ENCODE results near the gene HPX. TPM values are rescaled to one million over a fixed set of nuclear protein-coding genes. Genes with fewer than 3 reads are reported as not detected.

HPX gene
- total RNA-seq, 1 experiment from 2014 or later, result 1.2 TPM

GRCh38 chr11:6418557-6419008 lies 22.2 kb downstream of the HPX start:
- Histone ChIP-seq H3K23ac (ENCODE audit: insufficient read length, low read depth, low read length) (no peak overlapping the region), H3K79me1 (ENCODE audit: insufficient read depth, low read depth, low read length, poor library complexity, severe bottlenecking) (no peaks in the 10 kb centered on the region), H4K5ac (ENCODE audit: insufficient read length, low read depth, low read length) (no peak overlapping the region), H4K8ac (replicated peaks; ENCODE audit: insufficient read length, low read depth, low read length) (no peak overlapping the region), H3K9ac (ENCODE audit: extremely low read depth, insufficient read length, low read length) (no peak overlapping the region), H3K79me2 (ENCODE audit: insufficient read depth, low read length) (no peaks in the 10 kb centered on the region), H3K9me3 (ENCODE audit: control insufficient read depth, low read depth, low read length) (no peaks in the 10 kb centered on the region), H3T11ph (ENCODE audit: low read length) (no peak overlapping the region), H2BK12ac (ENCODE audit: insufficient read length, low read depth, low read length) (no peak overlapping the region), H2BK5ac (ENCODE audit: insufficient read length, low read length) (no peak overlapping the region), H3K18ac (ENCODE audit: insufficient read length, low read depth, low read length) (no peak overlapping the region), H3K4me2 (ENCODE audit: insufficient read depth, insufficient read length, low read length) (peak overlapping the region; percentile 47), H3K56ac (ENCODE audit: insufficient read length, low read depth, low read length) (no peak overlapping the region), H3K27me3 (ENCODE audit: insufficient read depth, low read length) (peaks cover 5% of the 10 kb centered on the region; the same call in 1 of the 2 replicates), H2BK120ac (ENCODE audit: low read depth, low read length, poor library complexity, severe bottlenecking) (no peak overlapping the region), H2BK15ac (ENCODE audit: low read depth, low read length) (no peak overlapping the region), H3K27ac (ENCODE audit: insufficient read length, low read depth, low read length) (no peak overlapping the region), H4K91ac (ENCODE audit: insufficient read length, low read depth, low read length) (no peak overlapping the region), H2AFZ (ENCODE audit: low read length) (no peak overlapping the region), H3K4ac (ENCODE audit: low read depth, low read length) (no peak overlapping the region), H3K4me1 (ENCODE audit: insufficient read depth, low read length) (0 out of 2 replicates have a peak, but pooled peaks cover 3% of the 10 kb centered on the region), H2BK20ac (ENCODE audit: low read depth, low read length, poor library complexity, severe bottlenecking) (no peak overlapping the region), H3K14ac (ENCODE audit: insufficient read depth, low read length) (no peak overlapping the region), H2AK5ac (ENCODE audit: insufficient read length, low read length) (no peak overlapping the region), H3K23me2 (ENCODE audit: insufficient read length, low read depth, low read length, poor library complexity, severe bottlenecking) (peaks cover 6% of the 10 kb centered on the region), H4K20me1 (ENCODE audit: control insufficient read depth, insufficient read depth, insufficient read length) (no peaks in the 10 kb centered on the region)
- no CpG with 5 or more reads among the region's 38 CpGs for WGBS (ENCODE audit: extremely low coverage, insufficient read length, low lambda C conversion rate)
- TF ChIP-seq, protein P1, sequence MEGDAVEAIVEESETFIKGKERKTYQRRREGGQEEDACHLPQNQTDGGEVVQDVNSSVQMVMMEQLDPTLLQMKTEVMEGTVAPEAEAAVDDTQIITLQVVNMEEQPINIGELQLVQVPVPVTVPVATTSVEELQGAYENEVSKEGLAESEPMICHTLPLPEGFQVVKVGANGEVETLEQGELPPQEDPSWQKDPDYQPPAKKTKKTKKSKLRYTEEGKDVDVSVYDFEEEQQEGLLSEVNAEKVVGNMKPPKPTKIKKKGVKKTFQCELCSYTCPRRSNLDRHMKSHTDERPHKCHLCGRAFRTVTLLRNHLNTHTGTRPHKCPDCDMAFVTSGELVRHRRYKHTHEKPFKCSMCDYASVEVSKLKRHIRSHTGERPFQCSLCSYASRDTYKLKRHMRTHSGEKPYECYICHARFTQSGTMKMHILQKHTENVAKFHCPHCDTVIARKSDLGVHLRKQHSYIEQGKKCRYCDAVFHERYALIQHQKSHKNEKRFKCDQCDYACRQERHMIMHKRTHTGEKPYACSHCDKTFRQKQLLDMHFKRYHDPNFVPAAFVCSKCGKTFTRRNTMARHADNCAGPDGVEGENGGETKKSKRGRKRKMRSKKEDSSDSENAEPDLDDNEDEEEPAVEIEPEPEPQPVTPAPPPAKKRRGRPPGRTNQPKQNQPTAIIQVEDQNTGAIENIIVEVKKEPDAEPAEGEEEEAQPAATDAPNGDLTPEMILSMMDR (conservative IDR thresholded peaks at IDR 0.05), result no peak
- Mint-ChIP-seq H3K4me1 (peaks cover 3 to 4% of the 10 kb centered on the region in 2 experiments), H3K27me3 (ENCODE audit: low read depth) (peaks cover 34% of the 10 kb centered on the region), H3K36me3 (ENCODE audit: insufficient read depth in 1 of 3, low read depth in 3 of 3) (no peaks in the 10 kb centered on the region), H3K27ac (no peak overlapping the region), H3K4me3 (no peak overlapping the region), H3K9me3 (no peaks in the 10 kb centered on the region)
- peak; percentile 64 for DNase-seq
